ENCODE measurements around the gene RHCG. TPM values are rescaled to one million over a fixed set of nuclear protein-coding genes. Genes with fewer than 3 reads are reported as not detected.

The RHCG gene
- polyA plus RNA-seq, 1 donor from 2014 or later = not detected

- H3K36me3 Mint-ChIP-seq = peaks cover 2% of the 10 kb centered on the region
- H3K4me1 Mint-ChIP-seq = peaks cover 0 to 1% (median 0%) of the 10 kb centered on the region in 3 donors
- H3K4me3 Mint-ChIP-seq = no peak overlapping the region
- H3K27me3 Mint-ChIP-seq = peaks cover 30% of the 10 kb centered on the region
- H3K9me3 Mint-ChIP-seq = no peaks in the 10 kb centered on the region
- H3K27ac Mint-ChIP-seq = no peak overlapping the region
Measured at GRCh38 chr15:89450076-89451006, 46.0 kb downstream of the RHCG start.

DNA sequence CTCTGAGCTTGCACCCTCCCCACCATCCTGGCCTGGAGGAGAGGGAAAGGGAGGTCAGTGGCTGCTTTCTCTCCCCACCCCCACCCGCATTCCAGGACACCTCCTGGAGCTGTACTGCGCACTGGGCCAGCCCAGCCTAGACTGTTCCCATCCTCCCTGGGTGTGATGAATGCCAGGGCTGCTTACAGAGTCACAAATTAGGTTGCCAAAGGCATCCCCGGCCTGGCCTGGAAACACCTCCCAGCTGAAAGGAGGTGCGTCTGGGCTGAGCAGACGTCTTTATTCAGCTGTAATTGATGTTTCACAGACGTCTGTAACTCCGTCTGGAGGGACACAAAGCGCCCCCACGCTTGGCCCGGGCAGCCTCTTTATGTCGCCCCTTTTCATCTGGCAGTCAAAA is 47.6 kb downstream of the RHCG start:
- no peak overlapping the region for H3K27ac Mint-ChIP-seq
- peaks cover 30% of the 10 kb centered on the region for H3K27me3 Mint-ChIP-seq
- H3K9me3 Mint-ChIP-seq = no peaks in the 10 kb centered on the region
- H3K36me3 Mint-ChIP-seq = peaks cover 2% of the 10 kb centered on the region
- H3K4me1 Mint-ChIP-seq = peaks cover 0 to 4% (median 0%) of the 10 kb centered on the region in 3 donors
- no peak overlapping the region for H3K4me3 Mint-ChIP-seq

DNA sequence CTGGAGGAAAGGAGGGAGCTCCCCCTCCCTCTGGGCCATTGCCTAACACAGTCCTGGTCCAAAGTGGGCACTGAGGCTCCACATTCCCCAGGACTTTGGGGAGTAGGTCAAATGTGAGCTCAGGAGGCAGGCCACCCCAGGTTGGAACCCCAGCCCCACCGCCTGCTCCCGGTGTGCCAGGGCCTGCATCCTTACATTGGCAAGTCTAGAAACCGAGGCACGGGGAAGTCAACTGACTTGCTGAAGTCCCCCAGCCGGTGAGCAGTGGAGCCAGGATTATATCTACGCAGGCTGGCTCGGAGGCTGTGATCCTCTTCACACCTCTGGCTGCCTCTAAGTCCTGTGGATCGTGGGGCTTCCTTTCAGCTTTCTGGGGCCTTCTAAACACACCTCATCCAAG is 48.7 kb downstream of the RHCG start:
- no peaks in the 10 kb centered on the region for H3K9me3 Mint-ChIP-seq
- peaks cover 3 to 5% (median 4%) of the 10 kb centered on the region in 3 donors for H3K4me1 Mint-ChIP-seq
- no peak overlapping the region for H3K4me3 Mint-ChIP-seq
- H3K27me3 Mint-ChIP-seq = peaks cover 24% of the 10 kb centered on the region
- peaks cover 2% of the 10 kb centered on the region for H3K36me3 Mint-ChIP-seq
- H3K27ac Mint-ChIP-seq = no peak overlapping the region

- Mint-ChIP-seq H3K27ac (no peak overlapping the region), H3K4me3 (no peak overlapping the region), H3K9me3 (no peaks in the 10 kb centered on the region), H3K36me3 (peaks cover 2% of the 10 kb centered on the region), H3K4me1 (peaks cover 9 to 11% (median 10%) of the 10 kb centered on the region in 3 donors), H3K27me3 (peaks cover 22% of the 10 kb centered on the region)
Measured at GRCh38 chr15:89446255-89446891, 50.0 kb downstream of the RHCG start.

DNA sequence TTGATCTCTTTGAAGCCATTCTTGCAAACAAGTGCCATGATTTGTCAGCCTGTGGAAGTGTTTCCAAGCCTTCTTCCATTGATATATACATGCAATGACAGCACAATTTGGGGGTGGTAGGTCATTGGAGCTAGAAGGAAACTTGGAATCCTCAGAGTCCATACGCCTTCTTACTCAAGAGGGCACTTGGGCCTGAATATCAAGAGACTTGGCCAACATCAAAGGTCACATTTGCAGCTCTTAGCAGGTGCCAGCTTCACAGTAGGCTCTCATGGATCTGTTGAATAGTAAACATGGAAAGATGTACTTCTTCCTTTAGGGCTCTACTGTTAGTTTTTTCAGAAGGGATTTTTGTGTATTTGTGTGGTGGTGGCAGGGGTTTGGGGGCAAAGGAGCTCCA is 50.9 kb downstream of the RHCG start:
- H3K4me1 Mint-ChIP-seq = peaks cover 9 to 13% (median 10%) of the 10 kb centered on the region in 3 donors
- no peaks in the 10 kb centered on the region for H3K9me3 Mint-ChIP-seq
- peaks cover 2% of the 10 kb centered on the region for H3K36me3 Mint-ChIP-seq
- H3K27me3 Mint-ChIP-seq = peaks cover 18% of the 10 kb centered on the region
- no peak overlapping the region for H3K27ac Mint-ChIP-seq
- H3K4me3 Mint-ChIP-seq = no peak overlapping the region

DNA sequence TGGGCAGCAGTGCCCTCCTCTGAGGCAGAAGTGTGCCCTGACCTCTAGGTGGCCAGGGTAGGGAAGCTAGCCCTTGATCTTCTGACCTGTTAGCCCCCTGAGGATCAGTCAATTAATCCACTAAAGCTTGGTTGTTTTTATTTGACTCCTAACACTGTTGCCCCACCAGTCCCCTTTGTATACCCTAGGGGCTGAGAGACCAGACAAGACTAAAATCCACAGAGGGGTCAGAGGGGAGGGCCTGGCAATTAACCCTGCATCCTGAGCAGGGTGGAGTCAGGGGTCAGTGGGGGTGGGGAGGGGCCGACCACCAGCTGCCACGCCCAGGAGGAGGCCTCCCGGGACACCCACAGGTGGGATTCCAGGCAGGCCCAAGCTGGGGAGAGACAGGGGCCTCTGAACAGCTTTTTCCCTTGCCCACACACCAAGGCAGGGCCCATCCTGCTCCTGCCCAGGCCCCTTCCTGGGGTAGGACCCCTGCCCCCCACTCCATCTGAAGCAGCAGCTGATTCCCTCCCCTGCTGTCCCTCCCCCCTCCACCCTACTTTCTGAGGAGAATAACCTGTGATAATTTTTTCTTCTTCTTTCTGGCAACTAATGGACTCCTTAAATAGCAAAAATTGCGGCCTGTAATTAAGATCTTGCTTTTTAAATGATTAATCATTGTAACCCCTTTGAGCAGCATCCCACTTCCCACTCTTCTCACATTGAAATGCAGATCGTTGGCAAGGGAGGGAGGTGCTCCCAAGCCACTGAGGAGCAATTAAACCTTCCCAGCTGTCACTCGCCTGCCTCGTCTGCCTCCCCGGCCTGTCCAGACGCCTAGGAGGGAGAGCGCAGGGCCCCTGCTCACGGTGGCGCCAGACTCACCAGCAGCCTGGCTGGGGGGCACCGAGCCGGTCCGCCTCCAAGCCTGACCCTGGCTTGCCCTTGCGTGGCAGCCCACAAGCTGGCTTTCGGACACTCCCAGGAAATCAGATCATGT is 51.9 kb downstream of the RHCG start:
- H3K4me3 Mint-ChIP-seq = no peak overlapping the region
- H3K27me3 Mint-ChIP-seq = peaks cover 11% of the 10 kb centered on the region
- H3K36me3 Mint-ChIP-seq = peaks cover 2% of the 10 kb centered on the region
- no peaks in the 10 kb centered on the region for H3K9me3 Mint-ChIP-seq
- H3K4me1 Mint-ChIP-seq = peaks cover 9 to 13% (median 12%) of the 10 kb centered on the region in 3 donors
- peak overlapping the region in 1 of 3 donors; percentile 53 for H3K27ac Mint-ChIP-seq

GRCh38 chr15:89443581-89443980 is 52.8 kb downstream of the RHCG start:
- Mint-ChIP-seq H3K27me3 (peaks cover 4% of the 10 kb centered on the region), H3K4me3 (peak overlapping the region in 1 of 4 donors; percentile 13), H3K9me3 (no peaks in the 10 kb centered on the region), H3K36me3 (peaks cover 2% of the 10 kb centered on the region), H3K27ac (peak overlapping the region in 1 of 3 donors; percentile 53), H3K4me1 (peaks cover 9 to 13% (median 12%) of the 10 kb centered on the region in 3 donors)

GRCh38 chr15:89442671-89443307 is 53.6 kb downstream of the RHCG start:
- Mint-ChIP-seq H3K27ac (no peak overlapping the region), H3K4me3 (peak overlapping the region in 2 of 4 donors; percentile 27 to 74), H3K27me3 (peaks cover 2% of the 10 kb centered on the region), H3K4me1 (peaks cover 12 to 13% (median 12%) of the 10 kb centered on the region in 3 donors), H3K36me3 (peaks cover 2% of the 10 kb centered on the region), H3K9me3 (no peaks in the 10 kb centered on the region)

DNA sequence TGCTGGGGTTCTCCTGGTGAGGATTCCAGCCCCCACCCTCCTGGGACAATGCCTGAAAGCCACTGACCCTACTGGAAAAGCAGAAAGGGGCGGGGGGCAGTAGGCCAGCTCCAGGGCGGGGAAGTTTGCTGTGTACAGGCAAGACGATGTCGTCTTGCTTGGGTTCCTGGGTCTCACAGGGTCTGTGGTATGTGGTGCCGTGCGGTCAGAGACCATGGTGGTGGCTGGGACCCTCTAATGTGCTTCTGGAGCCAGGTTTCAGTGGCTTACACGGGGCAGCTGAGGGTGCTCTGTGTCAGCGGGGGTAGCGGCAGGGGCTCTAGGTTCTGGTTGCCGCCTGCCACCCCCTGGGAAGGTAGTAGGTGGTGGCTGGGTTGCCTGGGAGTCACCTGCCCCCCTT is 54.2 kb downstream of the RHCG start:
- Mint-ChIP-seq H3K9me3 (no peaks in the 10 kb centered on the region), H3K36me3 (peaks cover 2% of the 10 kb centered on the region), H3K27me3 (peaks cover 2% of the 10 kb centered on the region), H3K27ac (peak overlapping the region in 2 of 3 donors; percentile 66 to 76), H3K4me1 (peaks cover 13 to 15% (median 14%) of the 10 kb centered on the region in 3 donors), H3K4me3 (peak overlapping the region in 1 of 4 donors; percentile 89)

DNA sequence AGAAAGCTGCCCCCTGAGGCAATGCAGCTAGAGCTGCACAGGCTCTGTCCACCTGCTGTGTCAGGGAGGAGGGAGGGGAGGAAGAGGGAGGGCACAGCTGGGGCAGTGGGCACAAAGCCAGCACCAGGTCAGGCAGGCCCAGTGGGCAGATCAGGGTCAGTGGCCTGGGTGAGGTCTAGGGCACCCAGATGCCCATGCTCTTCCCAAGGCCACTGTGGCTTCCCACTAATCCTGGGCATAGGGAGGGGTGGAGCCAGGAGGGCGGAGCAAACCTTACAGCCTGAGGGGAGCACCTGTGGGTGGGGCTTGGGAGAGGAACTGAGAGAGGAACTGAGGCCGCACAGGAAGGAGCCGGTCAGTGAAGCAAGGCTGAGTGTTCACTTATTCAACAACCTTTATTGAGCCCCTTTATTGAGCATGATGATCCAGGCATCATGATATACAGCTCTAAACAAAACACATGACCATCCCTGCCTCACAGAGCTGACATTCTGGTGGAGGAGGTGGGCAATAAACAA is 55.0 kb downstream of the RHCG start:
- Mint-ChIP-seq H3K27ac (peak overlapping the region in 2 of 3 donors; percentile 4 to 66), H3K4me3 (peak overlapping the region; percentile 2 to 89 (median 74)), H3K9me3 (no peaks in the 10 kb centered on the region), H3K36me3 (peaks cover under 1% of the 10 kb centered on the region), H3K27me3 (peaks cover 2% of the 10 kb centered on the region), H3K4me1 (peaks cover 13 to 15% (median 14%) of the 10 kb centered on the region in 3 donors)

GRCh38 chr15:89439764-89440163 is 56.6 kb downstream of the RHCG start:
- Mint-ChIP-seq H3K4me1 (peaks cover 9 to 15% (median 14%) of the 10 kb centered on the region in 3 donors), H3K36me3 (no peaks in the 10 kb centered on the region), H3K4me3 (no peak overlapping the region), H3K9me3 (no peaks in the 10 kb centered on the region), H3K27ac (no peak overlapping the region), H3K27me3 (peaks cover 2% of the 10 kb centered on the region)

DNA sequence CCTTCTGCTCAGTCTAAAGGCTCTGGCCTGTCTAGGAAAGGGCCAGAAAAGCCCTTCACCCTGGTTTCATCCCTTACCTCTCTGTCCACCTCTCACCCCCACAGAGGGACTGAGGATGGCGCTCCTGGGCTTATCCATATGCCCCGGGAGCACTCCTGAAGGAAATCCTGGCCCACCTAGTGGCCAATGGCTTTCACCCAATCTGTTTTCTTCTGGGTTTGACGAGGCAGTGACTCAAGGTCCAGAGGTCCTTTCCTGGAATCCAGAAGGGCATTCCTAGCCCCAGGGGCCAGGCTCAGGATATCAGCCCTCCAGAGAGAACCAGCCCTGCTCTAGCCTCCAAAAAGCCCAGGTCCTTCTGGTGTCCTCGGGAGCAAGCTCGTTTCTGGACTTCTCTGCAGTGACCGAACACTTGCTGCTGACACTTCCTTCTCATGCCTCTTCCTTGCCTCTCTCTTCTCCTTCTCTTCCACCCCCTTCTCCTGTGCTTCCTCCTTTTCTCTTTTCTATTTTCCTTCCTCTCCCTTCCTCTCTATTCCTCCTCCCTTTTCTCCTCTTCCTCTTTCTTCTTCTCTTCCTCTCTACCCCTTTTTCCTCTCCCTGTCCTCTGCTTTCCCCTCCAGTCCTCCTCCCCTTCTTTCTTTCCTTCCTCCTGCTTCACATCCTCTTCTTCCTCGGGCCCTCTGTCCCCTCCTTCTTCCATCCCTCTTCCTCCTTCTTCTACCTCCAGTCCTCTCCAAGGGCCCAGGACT is 59.6 kb downstream of the RHCG start:
- H3K4me3 Mint-ChIP-seq = no peak overlapping the region
- no peaks in the 10 kb centered on the region for H3K9me3 Mint-ChIP-seq
- H3K27ac Mint-ChIP-seq = no peak overlapping the region
- peaks cover 8% of the 10 kb centered on the region in 3 donors for H3K4me1 Mint-ChIP-seq
- H3K36me3 Mint-ChIP-seq = no peaks in the 10 kb centered on the region
- H3K27me3 Mint-ChIP-seq = peaks cover 2% of the 10 kb centered on the region

GRCh38 chr15:89435362-89435761 is 61.0 kb downstream of the RHCG start:
- no peaks in the 10 kb centered on the region for H3K9me3 Mint-ChIP-seq
- H3K36me3 Mint-ChIP-seq = no peaks in the 10 kb centered on the region
- no peak overlapping the region for H3K27ac Mint-ChIP-seq
- peaks cover 5 to 10% (median 7%) of the 10 kb centered on the region in 3 donors for H3K4me1 Mint-ChIP-seq
- H3K27me3 Mint-ChIP-seq = peaks cover 3% of the 10 kb centered on the region
- no peak overlapping the region for H3K4me3 Mint-ChIP-seq
